ENCODE measurements around the gene THOC3.
"Not testable (repeated sequence)": the region's sequence is repeated elsewhere in the genome, so short reads cannot be mapped to it uniquely, and the experiment has no call there.

DNA sequence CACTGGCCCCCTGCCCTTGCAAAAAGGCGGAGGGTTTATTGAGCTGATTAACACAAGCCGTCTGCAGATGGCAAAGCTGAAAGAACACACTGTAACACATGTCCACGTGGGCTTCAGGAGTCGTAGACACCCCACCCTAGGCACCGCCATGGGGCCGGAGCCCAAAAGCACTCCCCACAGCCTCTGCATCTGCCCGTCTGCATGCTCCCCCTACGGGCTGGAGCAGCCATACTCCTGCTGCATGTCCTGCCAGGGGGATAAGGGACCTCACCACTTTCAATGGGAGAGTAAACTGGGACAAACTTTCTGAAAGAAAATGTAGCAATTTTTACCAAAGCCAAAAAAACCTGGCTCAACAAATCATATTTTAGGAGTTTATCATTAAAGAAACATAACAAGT, 42.1 kb upstream of the THOC3 start:
- TF ChIP-seq, protein P1, sequence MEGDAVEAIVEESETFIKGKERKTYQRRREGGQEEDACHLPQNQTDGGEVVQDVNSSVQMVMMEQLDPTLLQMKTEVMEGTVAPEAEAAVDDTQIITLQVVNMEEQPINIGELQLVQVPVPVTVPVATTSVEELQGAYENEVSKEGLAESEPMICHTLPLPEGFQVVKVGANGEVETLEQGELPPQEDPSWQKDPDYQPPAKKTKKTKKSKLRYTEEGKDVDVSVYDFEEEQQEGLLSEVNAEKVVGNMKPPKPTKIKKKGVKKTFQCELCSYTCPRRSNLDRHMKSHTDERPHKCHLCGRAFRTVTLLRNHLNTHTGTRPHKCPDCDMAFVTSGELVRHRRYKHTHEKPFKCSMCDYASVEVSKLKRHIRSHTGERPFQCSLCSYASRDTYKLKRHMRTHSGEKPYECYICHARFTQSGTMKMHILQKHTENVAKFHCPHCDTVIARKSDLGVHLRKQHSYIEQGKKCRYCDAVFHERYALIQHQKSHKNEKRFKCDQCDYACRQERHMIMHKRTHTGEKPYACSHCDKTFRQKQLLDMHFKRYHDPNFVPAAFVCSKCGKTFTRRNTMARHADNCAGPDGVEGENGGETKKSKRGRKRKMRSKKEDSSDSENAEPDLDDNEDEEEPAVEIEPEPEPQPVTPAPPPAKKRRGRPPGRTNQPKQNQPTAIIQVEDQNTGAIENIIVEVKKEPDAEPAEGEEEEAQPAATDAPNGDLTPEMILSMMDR (IDR thresholded peaks at IDR 0.05), result not testable (repeated sequence)
- not testable (repeated sequence) for TF ChIP-seq POLR2A (IDR thresholded peaks at IDR 0.05)
